Stimulated activated naive CD4-positive, alpha-beta T cell treated with Interleukin-2 at 50 U/mL for 16 hours (primary cell): Measurements from ENCODE around the gene MED15.

Experiments
- DNase-seq: peaks from one replicate; lab custom pipeline; 2025; lab: John Stamatoyannopoulos, UW

MED15 gene

DNA sequence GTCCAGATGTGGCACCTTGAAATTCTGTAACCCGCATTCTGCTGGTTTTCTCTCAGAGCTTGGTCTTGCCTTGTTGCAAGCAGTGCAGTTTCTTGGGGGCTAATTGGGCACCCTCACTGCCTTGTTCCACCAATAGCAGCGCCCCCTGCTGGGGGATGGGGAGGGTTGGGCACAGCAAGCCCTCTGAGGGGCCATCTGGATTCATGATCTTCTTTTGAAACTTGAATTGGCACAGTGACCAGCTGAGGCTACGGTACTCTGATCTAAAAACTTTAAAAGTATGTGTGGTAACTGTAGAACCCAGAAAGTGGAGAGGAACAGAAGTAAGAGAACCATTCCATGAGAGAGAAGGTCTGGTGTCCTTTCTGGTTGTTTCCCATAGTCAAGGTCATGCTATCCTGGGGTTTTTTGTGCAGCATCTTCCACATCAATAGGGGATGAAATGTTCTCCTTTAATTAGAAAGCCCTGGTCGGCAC, 64.2 kb downstream of the MED15 start:
- DNase-seq: peak; percentile 36

GRCh38 chr22:20572132-20572802, 64.9 kb downstream of the MED15 start:
- no peak for DNase-seq

DNA sequence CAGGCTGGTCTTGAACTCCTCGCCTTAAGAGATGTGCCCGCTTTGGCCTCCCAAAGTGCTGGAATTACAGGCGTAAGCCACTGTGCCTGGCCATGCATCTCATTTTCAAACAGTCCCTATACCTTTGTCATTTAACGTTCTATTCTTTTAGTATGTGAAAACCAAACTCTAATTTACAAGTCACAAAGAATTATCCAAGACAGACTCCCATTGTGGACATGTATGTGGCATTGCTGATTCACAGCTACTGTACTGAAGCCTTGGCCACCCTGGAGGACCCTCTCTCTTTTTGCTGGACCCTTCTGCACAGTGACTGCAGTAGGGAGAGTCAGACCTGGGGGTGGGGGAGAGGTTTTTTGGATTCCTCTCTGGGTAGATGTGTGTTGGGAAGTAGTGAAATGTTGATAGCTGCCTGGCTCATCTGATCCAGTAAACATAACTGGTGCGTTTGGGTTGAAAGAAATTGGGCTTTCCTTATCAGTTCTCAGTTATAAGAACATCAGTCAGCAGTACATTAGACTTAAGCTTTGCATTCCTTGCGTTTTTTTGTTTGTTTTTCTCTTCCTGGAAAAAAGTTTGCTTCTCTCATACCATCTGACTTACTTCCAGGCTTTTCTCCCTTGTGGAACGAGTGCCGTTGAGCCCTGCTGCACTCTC, 65.9 kb downstream of the MED15 start:
- DNase-seq: no peak

- DNase-seq: no peak
Measured at GRCh38 chr22:20573833-20574615, 66.6 kb downstream of the MED15 start.

DNA sequence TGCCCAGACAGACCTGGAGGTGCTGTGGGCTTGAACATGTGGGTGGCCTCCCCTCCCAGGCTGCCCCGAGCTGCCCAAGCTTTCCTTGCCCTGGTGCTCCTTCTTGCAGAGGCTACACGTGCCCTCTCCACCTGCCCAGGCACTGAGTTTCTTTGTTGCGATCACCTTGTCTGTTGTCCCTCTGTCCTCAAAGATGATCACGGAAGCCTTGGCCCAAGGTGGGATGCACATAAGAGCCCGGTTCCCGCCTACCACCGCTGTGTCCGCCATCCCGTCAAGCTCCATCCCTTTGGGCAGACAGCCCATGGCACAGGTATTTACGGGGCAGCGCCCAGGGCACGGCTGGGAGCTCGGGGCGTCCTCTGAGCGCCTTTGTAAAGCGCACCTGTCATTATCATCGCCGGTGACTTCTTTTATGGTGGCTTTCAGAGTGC, 67.5 kb downstream of the MED15 start:
- DNase-seq: no peak

- DNase-seq: no peak
Measured at GRCh38 chr22:20575724-20576444, 68.5 kb downstream of the MED15 start.

DNA sequence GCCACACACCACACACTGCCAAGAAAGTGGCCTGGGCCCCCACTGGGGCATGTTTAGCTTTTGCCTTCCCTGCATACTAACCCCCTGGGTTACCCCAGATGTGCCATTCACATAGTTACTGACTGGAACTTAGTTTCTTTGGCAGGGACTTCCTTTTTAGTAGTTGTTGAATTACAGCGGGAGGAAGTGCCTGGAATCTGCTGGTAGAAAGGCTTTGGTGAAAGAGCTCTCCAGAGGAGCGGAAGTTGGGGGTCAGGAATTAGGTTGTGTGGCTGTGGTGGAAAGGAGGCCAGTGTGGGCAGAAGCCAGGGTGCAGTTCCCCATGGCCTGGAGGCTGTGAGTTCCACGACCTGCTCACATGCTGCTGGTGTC, 69.0 kb downstream of the MED15 start:
- DNase-seq: no peak

DNA sequence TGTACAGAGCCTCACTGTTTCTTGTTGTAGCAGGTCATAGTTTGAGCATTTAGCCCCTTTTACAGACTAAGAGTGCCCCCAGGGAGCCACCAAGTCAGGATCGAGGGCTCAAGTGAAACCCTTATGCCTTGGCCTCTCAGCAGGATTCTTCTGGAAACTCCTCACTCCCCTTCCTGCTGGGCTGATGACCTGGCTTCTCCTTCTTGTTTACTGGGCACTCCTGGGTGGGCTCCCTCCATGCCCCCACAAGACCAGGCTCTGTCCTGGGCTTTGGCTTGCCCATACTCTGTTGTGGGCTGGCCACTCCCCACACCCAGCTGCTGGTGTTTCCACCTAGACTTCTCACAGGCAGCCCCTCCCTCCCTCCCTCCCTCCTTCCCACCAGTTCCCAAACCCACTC, 69.6 kb downstream of the MED15 start:
- no peak for DNase-seq

GRCh38 chr22:20577549-20577975, 70.2 kb downstream of the MED15 start:
- DNase-seq: no peak

- no peak for DNase-seq
Measured at GRCh38 chr22:20578192-20578591, 70.8 kb downstream of the MED15 start.

DNA sequence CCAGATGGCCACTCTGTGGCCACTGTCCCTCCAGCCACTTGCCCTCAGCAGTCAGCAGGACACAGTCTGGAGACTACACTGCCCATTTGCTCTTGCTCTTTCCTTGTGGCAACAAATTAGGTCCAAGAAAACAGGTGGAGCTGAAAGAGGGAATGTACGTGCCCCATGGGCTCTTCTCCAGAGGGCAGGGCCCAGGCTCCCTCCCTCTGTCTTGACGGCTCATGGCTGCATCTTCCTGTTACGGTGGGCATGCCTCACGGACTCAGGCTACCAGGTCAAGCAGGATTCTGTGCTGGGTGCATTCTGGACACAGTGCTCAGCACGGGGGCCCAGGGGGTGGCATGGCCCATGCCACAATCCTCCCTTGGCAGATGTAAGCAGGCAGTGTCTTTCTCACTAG, 71.3 kb downstream of the MED15 start:
- DNase-seq: no peak

GRCh38 chr22:20579273-20580120, 72.1 kb downstream of the MED15 start:
- no peak for DNase-seq

DNA sequence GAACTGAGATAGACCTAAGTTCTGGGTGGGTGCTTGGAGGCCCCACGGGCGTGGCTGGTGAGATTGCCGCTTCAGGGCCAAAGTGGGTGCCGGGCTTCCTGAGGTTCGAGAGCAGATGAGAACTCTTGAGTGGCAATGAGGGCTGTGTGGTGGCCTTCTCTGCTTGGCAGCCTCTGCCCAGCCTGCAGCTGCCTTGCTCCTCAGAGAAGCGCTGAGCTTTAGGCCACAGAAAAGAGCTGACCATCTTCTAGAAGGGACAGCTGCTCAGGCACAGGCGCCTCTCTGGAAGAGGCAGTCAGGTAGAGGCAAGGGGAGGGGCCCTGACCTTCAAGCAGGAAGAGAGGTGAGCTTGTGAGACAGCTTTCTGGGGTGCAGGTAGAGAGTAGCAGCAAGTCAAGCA, 72.8 kb downstream of the MED15 start:
- no peak for DNase-seq

- no peak for DNase-seq
Measured at GRCh38 chr22:20580611-20581502, 73.4 kb downstream of the MED15 start.

- DNase-seq: no peak
Measured at GRCh38 chr22:20581503-20582170, 74.2 kb downstream of the MED15 start.

DNA sequence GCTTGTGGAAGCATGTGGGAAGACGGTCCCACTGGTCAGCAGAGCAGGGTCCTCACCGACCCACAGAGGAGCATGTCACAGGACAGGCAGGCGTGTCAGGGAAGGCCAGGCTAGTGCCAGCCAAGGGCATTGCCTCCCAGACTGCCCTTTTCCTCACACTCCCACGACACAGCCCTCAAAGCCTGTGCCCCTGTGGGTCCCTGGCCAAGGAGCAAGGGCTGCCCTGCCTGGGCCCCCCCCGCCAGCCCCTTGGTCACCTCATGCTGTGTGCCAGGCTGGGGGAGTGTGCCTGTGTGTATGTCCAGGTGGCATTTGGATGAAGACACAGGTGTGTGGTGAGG, 74.7 kb downstream of the MED15 start:
- no peak for DNase-seq

- no peak for DNase-seq
Measured at GRCh38 chr22:20582520-20583361, 75.3 kb downstream of the MED15 start.

GRCh38 chr22:20583471-20583922, 76.1 kb downstream of the MED15 start:
- no peak for DNase-seq
